Right lobe of liver (tissue), 6 donors: ENCODE data around the gene PRSS33. TPM values are rescaled to one million over a fixed set of nuclear protein-coding genes. Genes with fewer than 3 reads are reported as not detected.

Source experiments
- ATAC-seq, 4 donors: fragments of 200-7000 bp; cut with Tn5 transposase; one replicate each; pipeline ENCODE4 v1.9.1; 2020; ENCODE audit warnings: mild to moderate bottlenecking in 4 of 4, moderate library complexity in 4 of 4
- DNase-seq, 3 donors: peaks; one replicate each; pipeline ENCODE4 v3.0.0-alpha.2; 2020
- H3K27ac ChIP-seq, 3 donors: fragments of 200-600 bp; one replicate each; pipeline ENCODE4 v1.8.0; 2022
- H3K27me3 ChIP-seq, 2 donors: fragments of 200-600 bp; one replicate each; pipeline ENCODE4 v1.8.0; 2022
- H3K36me3 ChIP-seq, 4 donors: fragments of 200-600 bp; sonication (generic) in 1 of 4; one replicate each; pipeline versions ENCODE4 v1.5.1 to v1.8.0; 2017 to 2022; ENCODE audit warnings: control low read depth in 1 of 4
- H3K4me1 ChIP-seq, 4 donors: fragments of 200-600 bp; sonication (generic) in 1 of 4; one replicate each; pipeline versions ENCODE4 v1.5.1 to v1.8.0; 2017 to 2022; ENCODE audit warnings: control low read depth in 1 of 4
- H3K4me3 ChIP-seq, 3 donors: fragments of 200-600 bp; one replicate each; pipeline ENCODE4 v1.8.0; 2022
- H3K9me3 ChIP-seq, 4 donors: fragments of 200-600 bp; sonication (generic) in 1 of 4; one replicate each; pipeline versions ENCODE4 v1.5.1 to v1.8.0; 2017 to 2022; ENCODE audit warnings: control low read depth in 1 of 4
- POLR2A ChIP-seq: fragments of 450-650 bp; IDR thresholded peaks from one replicate; pipeline ENCODE4 v1.6.1; 2017; ENCODE audit warnings: antibody characterized with exemption, mild to moderate bottlenecking
- WGBS: methylation state at CpG from one replicate; pipeline ENCODE4 v1.1.6; 2018; ENCODE audit warnings: low coverage, low lambda C conversion rate; ENCODE audit not compliant: insufficient coverage; ENCODE audit errors: missing lambda C conversion rate; 5-methylcytosine and 5-hydroxymethylcytosine counted together
- intact Hi-C, 2 donors: fragments of 100-400 bp; cut with DNase I; formaldehyde crosslinking; loops; one replicate each; pipeline versions ENCODE4 v1.11.2 to v1.14.1; 2022
- total RNA-seq, 6 experiments: library from RNA; depleted of rRNA in 2 of 6; stranded (reverse); fragments of >200 nt in 2 of 6; fragmentation: NEBNext Ultra II Directional in 3 of 6; extraction: Animal tissue kit (Norgen Biotek cat#: 25700) in 3 of 6; gene quantifications; one replicate each; pipeline versions ENCODE4 v1.1.0 to v1.2.4, GENCODE V29; 2016 to 2023
- TF ChIP-seq, protein P1 (sequence below), 4 donors: fragments of 200-600 bp in 3 of 4; fragments of 450-650 bp in 1 of 4; IDR thresholded peaks; one replicate each; pipeline versions ENCODE4 v1.5.1 to v1.8.0; 2016 to 2022; ENCODE audit warnings: antibody characterized with exemption in 4 of 4, mild to moderate bottlenecking in 2 of 4
- donor health status: DM: no; HTN: yes; CAD: no.
- donor health status: DM: no; HTN: no; CAD: no.
- donor health status: DM: no; HTN: no; CAD: no.
- donor health status: DM: no; HTN: yes; CAD: no.
- donor health status: DM: no; HTN: yes; CAD: no.

Gene PRSS33
- total RNA-seq, 6 experiments from 2014 or later: not detected

- no peaks in the 10 kb centered on the region for H3K4me1 ChIP-seq
- peak in 1 of 3 donors; percentile 12 for DNase-seq
- no peak overlapping the region for H3K27ac ChIP-seq
- no peak for ATAC-seq
- TF ChIP-seq, protein P1, sequence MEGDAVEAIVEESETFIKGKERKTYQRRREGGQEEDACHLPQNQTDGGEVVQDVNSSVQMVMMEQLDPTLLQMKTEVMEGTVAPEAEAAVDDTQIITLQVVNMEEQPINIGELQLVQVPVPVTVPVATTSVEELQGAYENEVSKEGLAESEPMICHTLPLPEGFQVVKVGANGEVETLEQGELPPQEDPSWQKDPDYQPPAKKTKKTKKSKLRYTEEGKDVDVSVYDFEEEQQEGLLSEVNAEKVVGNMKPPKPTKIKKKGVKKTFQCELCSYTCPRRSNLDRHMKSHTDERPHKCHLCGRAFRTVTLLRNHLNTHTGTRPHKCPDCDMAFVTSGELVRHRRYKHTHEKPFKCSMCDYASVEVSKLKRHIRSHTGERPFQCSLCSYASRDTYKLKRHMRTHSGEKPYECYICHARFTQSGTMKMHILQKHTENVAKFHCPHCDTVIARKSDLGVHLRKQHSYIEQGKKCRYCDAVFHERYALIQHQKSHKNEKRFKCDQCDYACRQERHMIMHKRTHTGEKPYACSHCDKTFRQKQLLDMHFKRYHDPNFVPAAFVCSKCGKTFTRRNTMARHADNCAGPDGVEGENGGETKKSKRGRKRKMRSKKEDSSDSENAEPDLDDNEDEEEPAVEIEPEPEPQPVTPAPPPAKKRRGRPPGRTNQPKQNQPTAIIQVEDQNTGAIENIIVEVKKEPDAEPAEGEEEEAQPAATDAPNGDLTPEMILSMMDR (IDR thresholded peaks at IDR 0.05): no peak
- no peak for TF ChIP-seq POLR2A
- intact Hi-C loops: no loop called here
- no peaks in the 10 kb centered on the region for H3K36me3 ChIP-seq
- WGBS: 53% methylated on average over 2 of the region's 5 CpGs
- no peaks in the 10 kb centered on the region for H3K27me3 ChIP-seq
- no peak overlapping the region for H3K4me3 ChIP-seq
- H3K9me3 ChIP-seq: no peaks in the 10 kb centered on the region
Observed at GRCh38 chr16:2806286-2806685, 18.9 kb upstream of the PRSS33 start.

DNA sequence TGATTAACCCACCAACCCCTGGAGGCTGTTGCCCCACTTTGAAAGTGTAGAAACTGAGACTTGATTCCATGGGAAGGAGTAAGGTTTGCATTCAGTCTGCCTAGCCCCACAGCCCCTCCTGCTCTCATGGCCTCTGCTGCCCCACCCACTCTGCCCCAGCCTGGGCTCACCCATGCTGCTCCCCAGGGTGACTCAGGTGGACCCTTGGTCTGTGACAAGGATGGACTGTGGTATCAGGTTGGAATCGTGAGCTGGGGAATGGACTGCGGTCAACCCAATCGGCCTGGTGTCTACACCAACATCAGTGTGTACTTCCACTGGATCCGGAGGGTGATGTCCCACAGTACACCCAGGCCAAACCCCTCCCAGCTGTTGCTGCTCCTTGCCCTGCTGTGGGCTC lies 17.4 kb upstream of the PRSS33 start:
- no peaks in the 10 kb centered on the region for H3K9me3 ChIP-seq
- peak in 1 of 3 donors; percentile 15 for DNase-seq
- intact Hi-C loops: no loop called here
- no peaks in the 10 kb centered on the region for H3K36me3 ChIP-seq
- no CpG with 5 or more reads among the region's 4 CpGs for WGBS
- TF ChIP-seq, protein P1 (IDR thresholded peaks at IDR 0.05): no peak
- TF ChIP-seq POLR2A: no peak
- H3K27me3 ChIP-seq: no peaks in the 10 kb centered on the region
- no peak overlapping the region for H3K27ac ChIP-seq
- no peaks in the 10 kb centered on the region for H3K4me1 ChIP-seq
- H3K4me3 ChIP-seq: no peak overlapping the region
- ATAC-seq: peak in 1 of 4 donors; percentile 34

DNA sequence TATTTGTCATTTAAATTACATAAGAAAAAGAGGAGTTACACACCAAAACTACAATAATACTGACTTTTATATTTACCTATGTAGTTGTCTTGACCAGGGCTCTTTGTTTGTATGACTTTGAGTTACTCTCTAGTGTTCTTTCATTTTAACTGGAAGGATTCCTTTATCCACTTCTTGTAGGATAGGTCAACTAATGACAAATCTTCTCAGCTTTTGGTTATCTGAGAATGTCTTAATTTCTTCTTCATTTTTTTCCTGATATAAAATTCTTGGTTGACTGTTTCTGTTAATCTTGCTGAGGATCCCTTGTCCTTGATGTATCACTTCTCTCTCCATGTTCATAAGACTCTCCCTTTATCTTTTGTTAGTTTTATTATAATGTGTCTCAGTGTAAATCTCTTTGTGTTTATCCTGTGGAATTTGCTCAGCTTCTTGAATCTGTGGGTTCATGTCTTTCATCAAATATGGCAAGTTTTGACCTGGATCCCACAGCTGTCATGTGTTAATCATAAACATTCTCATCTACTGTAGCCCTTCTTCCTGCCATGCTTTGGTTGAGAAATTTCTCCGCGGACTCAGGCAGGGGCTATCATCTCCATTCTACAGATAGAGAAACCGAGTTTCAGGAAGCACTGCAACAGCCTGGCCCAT lies 16.3 kb upstream of the PRSS33 start:
- H3K4me3 ChIP-seq: no peak overlapping the region
- DNase-seq (no peak), ATAC-seq (no peak)
- WGBS: 60% methylated on average over 3 of the region's 3 CpGs
- H3K27me3 ChIP-seq: no peaks in the 10 kb centered on the region
- H3K4me1 ChIP-seq: no peaks in the 10 kb centered on the region
- H3K9me3 ChIP-seq: no peaks in the 10 kb centered on the region
- no peak for TF ChIP-seq POLR2A
- TF ChIP-seq, protein P1 (IDR thresholded peaks at IDR 0.05): no peak
- intact Hi-C loops: no loop called here
- H3K27ac ChIP-seq: no peak overlapping the region
- H3K36me3 ChIP-seq: no peaks in the 10 kb centered on the region

GRCh38 chr16:2799859-2800226 lies 12.5 kb upstream of the PRSS33 start:
- Histone ChIP-seq H3K4me3 (no peak overlapping the region), H3K9me3 (no peaks in the 10 kb centered on the region), H3K4me1 (no peaks in the 10 kb centered on the region), H3K27me3 (no peaks in the 10 kb centered on the region), H3K36me3 (no peaks in the 10 kb centered on the region), H3K27ac (no peak overlapping the region)
- intact Hi-C loops: no loop called here
- ATAC-seq: no peak
- WGBS: 67% methylated on average over 1 of the region's 1 CpG
- no peak for DNase-seq
- TF ChIP-seq, protein P1 (IDR thresholded peaks at IDR 0.05): no peak
- no peak for TF ChIP-seq POLR2A
